ENCODE measurements around the gene ZNF654.

- TF ChIP-seq, protein P1, sequence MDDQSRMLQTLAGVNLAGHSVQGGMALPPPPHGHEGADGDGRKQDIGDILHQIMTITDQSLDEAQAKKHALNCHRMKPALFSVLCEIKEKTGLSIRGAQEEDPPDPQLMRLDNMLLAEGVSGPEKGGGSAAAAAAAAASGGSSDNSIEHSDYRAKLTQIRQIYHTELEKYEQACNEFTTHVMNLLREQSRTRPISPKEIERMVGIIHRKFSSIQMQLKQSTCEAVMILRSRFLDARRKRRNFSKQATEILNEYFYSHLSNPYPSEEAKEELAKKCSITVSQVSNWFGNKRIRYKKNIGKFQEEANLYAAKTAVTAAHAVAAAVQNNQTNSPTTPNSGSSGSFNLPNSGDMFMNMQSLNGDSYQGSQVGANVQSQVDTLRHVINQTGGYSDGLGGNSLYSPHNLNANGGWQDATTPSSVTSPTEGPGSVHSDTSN (CRISPR knock-in tag; IDR thresholded peaks at IDR 0.05; ENCODE audit: borderline replicate concordance): no peak
- TF ChIP-seq ZBTB26 (CRISPR knock-in tag; IDR thresholded peaks at IDR 0.05; ENCODE audit: borderline replicate concordance) (no peak), ZNF512 (CRISPR knock-in tag; IDR thresholded peaks at IDR 0.05) (no peak), KLF16 (CRISPR knock-in tag; IDR thresholded peaks at IDR 0.05) (no peak)
- TF ChIP-seq, protein P2, sequence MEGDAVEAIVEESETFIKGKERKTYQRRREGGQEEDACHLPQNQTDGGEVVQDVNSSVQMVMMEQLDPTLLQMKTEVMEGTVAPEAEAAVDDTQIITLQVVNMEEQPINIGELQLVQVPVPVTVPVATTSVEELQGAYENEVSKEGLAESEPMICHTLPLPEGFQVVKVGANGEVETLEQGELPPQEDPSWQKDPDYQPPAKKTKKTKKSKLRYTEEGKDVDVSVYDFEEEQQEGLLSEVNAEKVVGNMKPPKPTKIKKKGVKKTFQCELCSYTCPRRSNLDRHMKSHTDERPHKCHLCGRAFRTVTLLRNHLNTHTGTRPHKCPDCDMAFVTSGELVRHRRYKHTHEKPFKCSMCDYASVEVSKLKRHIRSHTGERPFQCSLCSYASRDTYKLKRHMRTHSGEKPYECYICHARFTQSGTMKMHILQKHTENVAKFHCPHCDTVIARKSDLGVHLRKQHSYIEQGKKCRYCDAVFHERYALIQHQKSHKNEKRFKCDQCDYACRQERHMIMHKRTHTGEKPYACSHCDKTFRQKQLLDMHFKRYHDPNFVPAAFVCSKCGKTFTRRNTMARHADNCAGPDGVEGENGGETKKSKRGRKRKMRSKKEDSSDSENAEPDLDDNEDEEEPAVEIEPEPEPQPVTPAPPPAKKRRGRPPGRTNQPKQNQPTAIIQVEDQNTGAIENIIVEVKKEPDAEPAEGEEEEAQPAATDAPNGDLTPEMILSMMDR (CRISPR knock-in tag; IDR thresholded peaks at IDR 0.05): no peak
Measured at GRCh38 chr3:88032245-88032644, 26.8 kb upstream of the ZNF654 start.

Data from HepG2 (cell line).